GM19099 (cell line): ENCODE results near the gene PDZD8.

Experiments used
- POLR2A ChIP-seq: IDR thresholded peaks from 3 replicates; pipeline ENCODE4 v1.6.1; 2011; ENCODE audit warnings: low read depth; ENCODE audit not compliant: insufficient read length; ENCODE audit errors: extremely low read depth

Gene PDZD8

GRCh38 chr10:117246997-117247671, 128.1 kb downstream of the PDZD8 start:
- TF ChIP-seq POLR2A, result no peak

- no peak for TF ChIP-seq POLR2A
Observed at GRCh38 chr10:117242463-117242832, 132.8 kb downstream of the PDZD8 start.

GRCh38 chr10:117241541-117242462, 133.4 kb downstream of the PDZD8 start:
- TF ChIP-seq POLR2A, result no peak

- no peak for TF ChIP-seq POLR2A
Observed at GRCh38 chr10:117240621-117241529, 134.4 kb downstream of the PDZD8 start, which contains the start of gene SLC18A2. TSS of gene SLC18A2 (plus strand) at chr10:117241114. CDS start at chr10:117241694, 580 bp downstream.

DNA sequence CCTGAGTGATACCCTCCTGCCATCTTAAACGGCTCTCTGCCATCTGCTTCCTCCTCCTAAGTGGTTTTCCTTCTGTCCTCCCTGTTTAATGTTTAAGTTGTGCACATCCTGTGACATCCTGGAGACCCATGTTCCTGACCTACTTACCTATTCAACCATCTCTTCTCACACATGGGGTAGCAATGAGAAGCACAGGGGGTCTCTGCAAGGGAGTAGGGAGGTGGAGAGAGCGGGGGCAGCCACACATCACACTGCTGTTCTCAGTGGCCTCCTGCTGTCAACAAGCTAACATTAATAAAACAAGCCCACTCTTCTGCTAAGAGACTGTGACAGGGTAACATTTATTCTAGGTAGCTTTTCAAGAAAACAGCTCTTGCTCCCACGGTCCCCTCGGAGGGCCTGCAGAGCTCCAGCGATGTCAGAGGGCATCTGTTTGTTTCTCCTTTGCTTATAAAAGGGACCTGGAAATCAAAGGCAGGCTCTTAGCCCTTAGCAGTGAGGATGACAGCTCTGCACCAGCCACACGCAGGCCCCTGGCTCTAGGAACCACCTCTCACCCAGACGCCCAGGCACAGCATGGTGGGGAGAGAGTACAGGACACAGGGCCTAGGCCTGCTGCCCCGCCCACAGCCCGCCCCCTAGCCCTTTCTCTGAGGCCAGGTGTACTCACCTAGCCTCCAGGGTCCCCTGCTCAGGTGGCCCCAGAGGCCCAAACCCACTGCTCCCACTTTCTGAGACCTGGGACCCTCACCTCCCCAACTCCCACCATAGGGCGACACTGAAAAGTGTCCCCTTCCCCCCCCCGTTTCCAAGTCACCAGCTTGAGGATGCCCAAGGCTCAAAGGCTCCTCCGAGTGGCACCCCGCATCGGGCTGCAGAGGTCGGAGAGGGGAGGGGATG, 135.3 kb downstream of the PDZD8 start:
- TF ChIP-seq POLR2A, result no peak

DNA sequence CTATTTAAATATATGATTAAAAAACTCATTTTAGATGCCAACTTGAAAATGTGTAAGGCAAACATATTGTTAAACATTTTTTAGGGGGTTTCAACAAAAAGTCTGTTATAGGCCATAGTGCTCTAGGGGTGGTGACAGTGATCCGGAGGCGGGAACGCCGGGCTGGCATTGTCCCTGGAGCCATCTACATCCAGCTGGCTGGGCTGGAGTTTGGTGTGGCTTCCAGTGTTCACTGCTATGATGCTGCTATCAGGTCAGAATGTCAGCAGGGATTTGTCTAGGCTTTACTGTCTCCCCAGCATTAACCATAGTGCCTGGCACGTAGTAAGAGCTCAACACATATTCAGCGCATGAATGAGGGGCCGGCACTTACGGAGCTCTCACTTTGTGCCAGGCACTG, 136.2 kb downstream of the PDZD8 start:
- TF ChIP-seq POLR2A, result no peak

DNA sequence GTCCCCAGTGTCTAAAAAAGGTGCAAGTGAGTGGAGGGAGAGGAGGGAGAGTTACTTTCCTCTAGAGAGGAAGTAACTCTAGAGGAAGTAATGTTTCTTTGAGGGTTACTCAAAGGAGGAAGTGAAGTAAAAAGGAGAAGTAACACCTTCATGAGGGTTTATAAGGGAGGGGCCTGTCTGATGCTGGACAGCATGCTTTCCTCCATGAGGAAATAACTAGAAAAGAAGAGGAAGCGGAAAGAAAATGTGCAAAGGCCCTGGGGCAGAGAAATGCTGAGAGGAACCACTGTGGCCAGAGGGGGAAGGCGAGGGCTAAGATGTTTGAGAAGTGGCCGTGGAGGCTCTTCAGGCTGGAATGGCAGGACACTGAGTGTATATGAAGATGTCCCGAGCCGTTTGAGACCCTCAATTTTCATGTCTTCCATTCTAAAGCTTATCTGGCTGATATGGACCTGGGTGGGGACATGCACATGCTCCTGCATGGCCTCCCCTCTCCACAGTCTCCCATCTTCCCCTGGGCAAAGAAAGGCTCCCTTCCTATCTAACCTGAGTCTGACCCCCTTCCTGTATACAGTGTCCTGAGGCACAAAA, 137.7 kb downstream of the PDZD8 start:
- TF ChIP-seq POLR2A, result no peak

- no peak for TF ChIP-seq POLR2A
Observed at GRCh38 chr10:117228210-117228609, 147.0 kb downstream of the PDZD8 start.
